Body of pancreas (tissue), 4 donors: ENCODE measurements around the gene ADCY3.

ENCODE experiments used
- POLR2A ChIP-seq, 3 donors: fragments of 450-650 bp; IDR thresholded peaks; one replicate each; pipeline ENCODE4 v1.6.1; 2016; ENCODE audit warnings: antibody characterized with exemption in 3 of 3, mild to moderate bottlenecking in 2 of 3
- TF ChIP-seq, protein P1 (sequence below), 7 experiments: fragments of 450-650 bp in 4 of 7; fragments of 200-600 bp in 3 of 7; sonication (generic) in 3 of 7; IDR thresholded peaks; one replicate each; pipeline ENCODE4 v1.5.1; 2016 to 2019; ENCODE audit warnings: antibody characterized with exemption in 7 of 7

DNA sequence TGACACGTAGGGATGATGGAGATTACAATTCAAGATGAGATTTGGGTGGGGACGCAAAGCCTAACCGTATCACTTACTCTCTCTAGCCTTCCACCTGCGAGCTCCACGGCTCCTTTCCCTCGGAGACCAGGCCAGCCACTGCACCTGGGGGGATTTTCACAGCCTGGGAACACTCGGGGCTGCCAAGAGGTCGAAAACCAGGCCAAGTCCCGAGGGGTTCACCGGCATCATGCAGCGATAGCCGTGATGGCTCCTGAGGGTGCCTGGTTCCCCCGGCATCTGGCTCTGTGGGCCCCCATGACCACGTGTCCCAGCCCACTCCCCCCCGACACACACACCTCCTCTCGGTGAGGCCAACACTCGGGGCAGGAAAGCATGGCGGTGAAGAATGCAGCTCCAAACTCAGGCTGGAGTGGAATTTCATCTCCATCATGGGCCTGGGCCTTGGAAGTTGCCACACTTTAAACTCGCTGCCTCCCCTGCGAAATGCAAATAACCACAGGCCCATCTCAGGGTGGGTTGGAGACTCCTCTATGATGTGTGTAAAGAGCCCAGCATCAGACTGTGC is 32.6 kb downstream of the ADCY3 start:
- TF ChIP-seq, protein P1, sequence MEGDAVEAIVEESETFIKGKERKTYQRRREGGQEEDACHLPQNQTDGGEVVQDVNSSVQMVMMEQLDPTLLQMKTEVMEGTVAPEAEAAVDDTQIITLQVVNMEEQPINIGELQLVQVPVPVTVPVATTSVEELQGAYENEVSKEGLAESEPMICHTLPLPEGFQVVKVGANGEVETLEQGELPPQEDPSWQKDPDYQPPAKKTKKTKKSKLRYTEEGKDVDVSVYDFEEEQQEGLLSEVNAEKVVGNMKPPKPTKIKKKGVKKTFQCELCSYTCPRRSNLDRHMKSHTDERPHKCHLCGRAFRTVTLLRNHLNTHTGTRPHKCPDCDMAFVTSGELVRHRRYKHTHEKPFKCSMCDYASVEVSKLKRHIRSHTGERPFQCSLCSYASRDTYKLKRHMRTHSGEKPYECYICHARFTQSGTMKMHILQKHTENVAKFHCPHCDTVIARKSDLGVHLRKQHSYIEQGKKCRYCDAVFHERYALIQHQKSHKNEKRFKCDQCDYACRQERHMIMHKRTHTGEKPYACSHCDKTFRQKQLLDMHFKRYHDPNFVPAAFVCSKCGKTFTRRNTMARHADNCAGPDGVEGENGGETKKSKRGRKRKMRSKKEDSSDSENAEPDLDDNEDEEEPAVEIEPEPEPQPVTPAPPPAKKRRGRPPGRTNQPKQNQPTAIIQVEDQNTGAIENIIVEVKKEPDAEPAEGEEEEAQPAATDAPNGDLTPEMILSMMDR (IDR thresholded peaks at IDR 0.05), result no peak
- no peak for TF ChIP-seq POLR2A (IDR thresholded peaks at IDR 0.05)
